K562 (cell line): Measurements from ENCODE around the gene DLST. TPM values are rescaled to one million over a fixed set of nuclear protein-coding genes. Genes with fewer than 3 reads are reported as not detected.

Experiments used
- BCL6 ChIP-seq: fragments of 250-450 bp; sonication (Bioruptor Pico); IDR thresholded peaks from 2 replicates; pipeline ENCODE4 v1.4.0; 2020
- CBFB ChIP-seq: sonication (generic); formaldehyde crosslinking; IDR thresholded peaks from 2 replicates; pipeline ENCODE4 v1.4.0; 2020; ENCODE audit warnings: mild to moderate bottlenecking, missing genetic modification reagents
- FOSL1 ChIP-seq: fragments of 200-800 bp; sonication (Bioruptor generic); conservative IDR thresholded peaks from 2 replicates; pipeline ENCODE4 v1.6.1; 2016; ENCODE audit warnings: missing genetic modification characterization, missing compliant biosample characterization
- KAT8 ChIP-seq: fragments of 450-650 bp; IDR thresholded peaks from 2 replicates; pipeline ENCODE4 v1.6.1; 2016; ENCODE audit warnings: low read depth, mild to moderate bottlenecking
- NFRKB ChIP-seq: fragments of 450-650 bp; IDR thresholded peaks from 2 replicates; pipeline ENCODE4 v1.6.1; 2016; ENCODE audit warnings: low read depth
- SOX6 ChIP-seq: fragments of 450-650 bp; IDR thresholded peaks from 2 replicates; pipeline ENCODE4 v1.6.1; 2014; ENCODE audit warnings: mild to moderate bottlenecking
- SP2 ChIP-seq: IDR thresholded peaks from 2 replicates; pipeline ENCODE4 v1.6.1; 2011; ENCODE audit warnings: mild to moderate bottlenecking, low read depth, low read length, moderate library complexity; ENCODE audit not compliant: poor library complexity, severe bottlenecking; ENCODE audit errors: extremely low read depth
- TAF9B ChIP-seq: fragments of 450-650 bp; IDR thresholded peaks from 2 replicates; pipeline ENCODE4 v1.6.1; 2018; ENCODE audit warnings: mild to moderate bottlenecking; ENCODE audit not compliant: partially characterized antibody
- ZNF277 ChIP-seq: fragments of 250-450 bp; sonication (Bioruptor Pico); IDR thresholded peaks from 2 replicates; pipeline ENCODE4 v1.8.0; 2022; ENCODE audit warnings: inconsistent platforms, mild to moderate bottlenecking, moderate library complexity, borderline replicate concordance
- ZNF384 ChIP-seq: IDR thresholded peaks from 2 replicates; pipeline ENCODE4 v1.6.1; 2012; ENCODE audit warnings: low read depth, low read length, improper control_type of control experiment
- ZNF408 ChIP-seq: fragments of 250-450 bp; sonication (Bioruptor Pico); IDR thresholded peaks from 2 replicates; pipeline ENCODE4 v1.4.0; 2020; ENCODE audit warnings: low read depth, mild to moderate bottlenecking, moderate library complexity
- ZSCAN29 ChIP-seq: fragments of 450-650 bp; IDR thresholded peaks from 2 replicates; pipeline ENCODE4 v1.6.1; 2017
- polyA plus RNA-seq, 8 experiments: library from polyadenylated mRNA; depleted of rRNA in 4 of 8; stranded (reverse) in 5 of 8; unstranded in 3 of 8; fragments of >200 nt; fragmentation: Nextera tagmentation in 2 of 8; fragmentation: Illumina TruSeq in 1 of 8; extraction: Ambion mirVana in 2 of 8; extraction: Trizol in 1 of 8; gene quantifications; 2 replicates each; pipeline versions ENCODE4 v1.2.1 to v1.2.3, GENCODE V29; 2011 to 2014; ENCODE audit warnings: inconsistent platforms in 1 of 8, missing spikeins in 1 of 8
- total RNA-seq, 7 experiments: library from RNA; depleted of rRNA in 6 of 7; stranded (reverse); fragments of >200 nt in 6 of 7; fragmentation: Illumina TruSeq in 2 of 7; extraction: Trizol in 2 of 7; gene quantifications; 2 replicates each; pipeline versions ENCODE4 v1.2.1 to v1.2.3, GENCODE V29; 2011 to 2021; ENCODE audit warnings: low replicate concordance in 1 of 7
- TF ChIP-seq, protein P1 (sequence below), 2 experiments: fragments of 450-650 bp; formaldehyde crosslinking in 1 of 2; IDR thresholded peaks; 2 replicates each; pipeline versions ENCODE4 v1.4.0 to v1.6.1; 2014 to 2020; ENCODE audit warnings: mild to moderate bottlenecking in 2 of 2, borderline replicate concordance in 1 of 2, low read depth in 1 of 2
- TF ChIP-seq, protein P2 (sequence below): fragments of 450-650 bp; formaldehyde crosslinking; IDR thresholded peaks from 2 replicates; pipeline ENCODE4 v1.4.0; 2020; ENCODE audit warnings: mild to moderate bottlenecking, moderate library complexity
- TF ChIP-seq, protein P3 (sequence below): fragments of 450-650 bp; IDR thresholded peaks from 2 replicates; pipeline ENCODE4 v1.6.1; 2018; ENCODE audit warnings: mild to moderate bottlenecking, low read depth; ENCODE audit not compliant: partially characterized antibody

DLST gene
- total and polyA plus RNA-seq, 9 of the 15 experiments (the other 6 are each of a cell fraction or from before 2014, with no cell fraction given) = 3.0 to 73.7 (median 45.4) TPM

DNA sequence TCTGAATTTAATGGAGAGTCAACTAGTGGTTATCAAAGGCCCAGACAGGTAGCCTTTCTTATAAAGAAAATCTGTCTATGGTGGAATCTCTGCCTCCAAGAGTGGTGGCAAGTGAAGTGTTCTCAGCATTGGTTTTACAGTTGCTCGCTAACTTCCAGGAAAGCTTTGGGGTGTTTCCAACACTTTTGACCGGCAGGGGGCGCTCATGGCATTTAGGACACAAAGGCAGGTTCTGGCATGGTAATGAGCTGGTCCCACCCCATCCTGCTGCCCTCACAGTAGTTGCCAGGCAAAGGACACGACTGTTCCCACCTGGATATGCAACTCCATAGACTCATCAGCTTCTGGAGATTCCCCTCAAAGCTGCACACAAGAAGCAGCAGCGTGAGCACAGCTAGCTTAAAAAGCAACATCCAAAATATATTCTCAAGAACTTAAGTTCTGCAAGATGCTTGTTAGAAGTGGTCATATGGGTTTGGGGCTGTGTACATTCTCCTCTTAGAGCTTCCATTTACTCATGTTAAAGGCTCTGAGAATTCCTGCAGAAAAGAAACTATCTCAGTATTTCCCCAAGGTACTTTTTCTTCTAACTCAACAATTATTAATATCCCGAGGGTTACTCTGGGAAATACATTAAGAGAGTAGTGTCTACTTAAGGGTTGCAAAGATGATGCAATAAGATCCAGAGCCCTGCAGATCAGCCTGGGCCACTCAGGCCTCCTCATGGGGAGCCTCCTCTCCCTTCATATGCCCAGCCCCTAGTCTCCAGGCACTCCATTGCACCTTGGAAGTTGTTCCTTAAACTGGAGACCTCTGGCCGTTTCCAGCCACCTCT is 20.6 kb upstream of the DLST start (continued):
- TF ChIP-seq, protein P1, sequence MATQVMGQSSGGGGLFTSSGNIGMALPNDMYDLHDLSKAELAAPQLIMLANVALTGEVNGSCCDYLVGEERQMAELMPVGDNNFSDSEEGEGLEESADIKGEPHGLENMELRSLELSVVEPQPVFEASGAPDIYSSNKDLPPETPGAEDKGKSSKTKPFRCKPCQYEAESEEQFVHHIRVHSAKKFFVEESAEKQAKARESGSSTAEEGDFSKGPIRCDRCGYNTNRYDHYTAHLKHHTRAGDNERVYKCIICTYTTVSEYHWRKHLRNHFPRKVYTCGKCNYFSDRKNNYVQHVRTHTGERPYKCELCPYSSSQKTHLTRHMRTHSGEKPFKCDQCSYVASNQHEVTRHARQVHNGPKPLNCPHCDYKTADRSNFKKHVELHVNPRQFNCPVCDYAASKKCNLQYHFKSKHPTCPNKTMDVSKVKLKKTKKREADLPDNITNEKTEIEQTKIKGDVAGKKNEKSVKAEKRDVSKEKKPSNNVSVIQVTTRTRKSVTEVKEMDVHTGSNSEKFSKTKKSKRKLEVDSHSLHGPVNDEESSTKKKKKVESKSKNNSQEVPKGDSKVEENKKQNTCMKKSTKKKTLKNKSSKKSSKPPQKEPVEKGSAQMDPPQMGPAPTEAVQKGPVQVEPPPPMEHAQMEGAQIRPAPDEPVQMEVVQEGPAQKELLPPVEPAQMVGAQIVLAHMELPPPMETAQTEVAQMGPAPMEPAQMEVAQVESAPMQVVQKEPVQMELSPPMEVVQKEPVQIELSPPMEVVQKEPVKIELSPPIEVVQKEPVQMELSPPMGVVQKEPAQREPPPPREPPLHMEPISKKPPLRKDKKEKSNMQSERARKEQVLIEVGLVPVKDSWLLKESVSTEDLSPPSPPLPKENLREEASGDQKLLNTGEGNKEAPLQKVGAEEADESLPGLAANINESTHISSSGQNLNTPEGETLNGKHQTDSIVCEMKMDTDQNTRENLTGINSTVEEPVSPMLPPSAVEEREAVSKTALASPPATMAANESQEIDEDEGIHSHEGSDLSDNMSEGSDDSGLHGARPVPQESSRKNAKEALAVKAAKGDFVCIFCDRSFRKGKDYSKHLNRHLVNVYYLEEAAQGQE (IDR thresholded peaks at IDR 0.05; ENCODE audit: borderline replicate concordance) = peak; percentile 64
- TF ChIP-seq, protein P1 (CRISPR knock-in tag; IDR thresholded peaks at IDR 0.05; ENCODE audit: low read depth) = no peak
- TF ChIP-seq ZNF277 (no peak), NFRKB (no peak), ZSCAN29 (no peak), TAF9B (no peak), ZNF384 (no peak), SOX6 (no peak), FOSL1 (tag) (no peak), SP2 (no peak), ZNF408 (CRISPR knock-in tag) (no peak), CBFB (CRISPR knock-in tag) (no peak), BCL6 (CRISPR knock-in tag) (no peak), KAT8 (no peak)
- TF ChIP-seq, protein P2, sequence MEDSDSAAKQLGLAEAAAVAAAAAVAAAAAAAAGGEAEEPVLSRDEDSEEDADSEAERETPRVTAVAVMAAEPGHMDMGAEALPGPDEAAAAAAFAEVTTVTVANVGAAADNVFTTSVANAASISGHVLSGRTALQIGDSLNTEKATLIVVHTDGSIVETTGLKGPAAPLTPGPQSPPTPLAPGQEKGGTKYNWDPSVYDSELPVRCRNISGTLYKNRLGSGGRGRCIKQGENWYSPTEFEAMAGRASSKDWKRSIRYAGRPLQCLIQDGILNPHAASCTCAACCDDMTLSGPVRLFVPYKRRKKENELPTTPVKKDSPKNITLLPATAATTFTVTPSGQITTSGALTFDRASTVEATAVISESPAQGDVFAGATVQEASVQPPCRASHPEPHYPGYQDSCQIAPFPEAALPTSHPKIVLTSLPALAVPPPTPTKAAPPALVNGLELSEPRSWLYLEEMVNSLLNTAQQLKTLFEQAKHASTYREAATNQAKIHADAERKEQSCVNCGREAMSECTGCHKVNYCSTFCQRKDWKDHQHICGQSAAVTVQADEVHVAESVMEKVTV (CRISPR knock-in tag) = 0 out of 2 replicates have a peak, but pooled peaks have one; percentile 12
- TF ChIP-seq, protein P3, sequence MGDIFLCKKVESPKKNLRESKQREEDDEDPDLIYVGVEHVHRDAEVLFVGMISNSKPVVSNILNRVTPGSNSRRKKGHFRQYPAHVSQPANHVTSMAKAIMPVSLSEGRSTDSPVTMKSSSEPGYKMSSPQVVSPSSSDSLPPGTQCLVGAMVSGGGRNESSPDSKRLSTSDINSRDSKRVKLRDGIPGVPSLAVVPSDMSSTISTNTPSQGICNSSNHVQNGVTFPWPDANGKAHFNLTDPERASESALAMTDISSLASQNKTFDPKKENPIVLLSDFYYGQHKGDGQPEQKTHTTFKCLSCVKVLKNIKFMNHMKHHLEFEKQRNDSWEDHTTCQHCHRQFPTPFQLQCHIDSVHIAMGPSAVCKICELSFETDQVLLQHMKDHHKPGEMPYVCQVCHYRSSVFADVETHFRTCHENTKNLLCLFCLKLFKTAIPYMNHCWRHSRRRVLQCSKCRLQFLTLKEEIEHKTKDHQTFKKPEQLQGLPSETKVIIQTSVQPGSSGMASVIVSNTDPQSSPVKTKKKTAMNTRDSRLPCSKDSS = no peak
